ENCODE results near the gene PGM2. TPM values are rescaled to one million over a fixed set of nuclear protein-coding genes. Genes with fewer than 3 reads are reported as not detected.

PGM2 gene
- polyA plus RNA-seq, 1 donor (not counting 4 experiments of a cell fraction or from before 2014, with no cell fraction given): 45.0 TPM

- no peak for TF ChIP-seq CTCF (optimal IDR thresholded peaks at IDR 0.05 in 1 of 3, IDR thresholded peaks at IDR 0.05 in 1 of 3, conservative IDR thresholded peaks at IDR 0.05 in 1 of 3; ENCODE audit: extremely low read depth in 1 of 3, insufficient read depth in 2 of 3, low read length in 3 of 3)
- TF ChIP-seq EZH2 (IDR thresholded peaks at IDR 0.05; ENCODE audit: low read length): no peak
- Histone ChIP-seq H3K27ac (ENCODE audit: control insufficient read depth, insufficient read depth, low read length) (no peak overlapping the region), H3K9me1 (ENCODE audit: control insufficient read depth, extremely low read depth, insufficient read depth, low read length) (no peaks in the 10 kb centered on the region), H3K79me2 (ENCODE audit: control insufficient read depth, insufficient read depth, low read length) (peaks cover 14% of the 10 kb centered on the region), H3K9me3 (ENCODE audit: control insufficient read depth, low read depth, low read length) (no peaks in the 10 kb centered on the region), H4K20me1 (ENCODE audit: control insufficient read depth, extremely low read depth, insufficient read depth, low read length) (no peaks in the 10 kb centered on the region), H3K27me3 (ENCODE audit: control insufficient read depth, extremely low read depth, insufficient read depth, low read length) (no peaks in the 10 kb centered on the region), H3K9ac (ENCODE audit: control insufficient read depth, extremely low read depth, insufficient read depth, low read length) (no peak overlapping the region), H3K4me3 (ENCODE audit: control insufficient read depth in 2 of 3, extremely low read depth in 1 of 3, insufficient read depth in 2 of 3, low read depth in 1 of 3, low read length in 3 of 3) (no peak overlapping the region), H3K4me2 (ENCODE audit: control insufficient read depth, extremely low read depth, insufficient read depth, low read depth, low read length) (no peak overlapping the region), H3K4me1 (ENCODE audit: control insufficient read depth, extremely low read depth, insufficient read depth, low read length) (peaks cover 21% of the 10 kb centered on the region), H3K36me3 (ENCODE audit: control insufficient read depth in 2 of 2, extremely low read depth in 1 of 2, insufficient read depth in 2 of 2, low read length in 2 of 2) (peaks cover 2 to 16% of the 10 kb centered on the region in 2 experiments), H2AFZ (ENCODE audit: control insufficient read depth, low read length) (no peak overlapping the region)
- dilution Hi-C loops (cut with MboI; ENCODE audit: extremely low pct_ligation_motif_present, low sequenced_read_pairs): no loop called here
- DNase-seq (ENCODE audit: low read depth, low spot score): no peak
- no peak for FAIRE-seq
Observed at GRCh38 chr4:37828843-37829242, 2.4 kb downstream of the PGM2 start.

GRCh38 chr4:37830640-37831039 is 4.2 kb downstream of the PGM2 start:
- no peaks in the 10 kb centered on the region for H3K9me3 ChIP-seq (ENCODE audit: control insufficient read depth, low read depth, low read length)
- DNase-seq (ENCODE audit: low read depth, low spot score) (peak; percentile 66), FAIRE-seq (peak; percentile 90)
- H3K27me3 ChIP-seq (ENCODE audit: control insufficient read depth, extremely low read depth, insufficient read depth, low read length): no peaks in the 10 kb centered on the region
- H3K4me3 ChIP-seq (ENCODE audit: control insufficient read depth in 2 of 3, extremely low read depth in 1 of 3, insufficient read depth in 2 of 3, low read depth in 1 of 3, low read length in 3 of 3): no peak overlapping the region
- no peaks in the 10 kb centered on the region for H4K20me1 ChIP-seq (ENCODE audit: control insufficient read depth, extremely low read depth, insufficient read depth, low read length)
- H3K4me2 ChIP-seq (ENCODE audit: control insufficient read depth, extremely low read depth, insufficient read depth, low read depth, low read length): peak overlapping the region; percentile 43
- dilution Hi-C loops (cut with MboI; ENCODE audit: extremely low pct_ligation_motif_present, low sequenced_read_pairs): no loop called here
- H3K79me2 ChIP-seq (ENCODE audit: control insufficient read depth, insufficient read depth, low read length): peaks cover 14% of the 10 kb centered on the region
- H3K9ac ChIP-seq (ENCODE audit: control insufficient read depth, extremely low read depth, insufficient read depth, low read length): no peak overlapping the region
- H3K4me1 ChIP-seq (ENCODE audit: control insufficient read depth, extremely low read depth, insufficient read depth, low read length): peaks cover 21% of the 10 kb centered on the region
- no peaks in the 10 kb centered on the region for H3K9me1 ChIP-seq (ENCODE audit: control insufficient read depth, extremely low read depth, insufficient read depth, low read length)
- H2AFZ ChIP-seq (ENCODE audit: control insufficient read depth, low read length): no peak overlapping the region
- H3K27ac ChIP-seq (ENCODE audit: control insufficient read depth, insufficient read depth, low read length): peak overlapping the region; percentile 70
- peaks cover 6 to 19% of the 10 kb centered on the region in 2 experiments for H3K36me3 ChIP-seq (ENCODE audit: control insufficient read depth in 2 of 2, extremely low read depth in 1 of 2, insufficient read depth in 2 of 2, low read length in 2 of 2)
- TF ChIP-seq CTCF (optimal IDR thresholded peaks at IDR 0.05 in 1 of 3, IDR thresholded peaks at IDR 0.05 in 1 of 3, conservative IDR thresholded peaks at IDR 0.05 in 1 of 3; ENCODE audit: extremely low read depth in 1 of 3, insufficient read depth in 2 of 3, low read length in 3 of 3): no peak
- no peak for TF ChIP-seq EZH2 (IDR thresholded peaks at IDR 0.05; ENCODE audit: low read length)
